GM08714 (cell line): ENCODE measurements around the gene NEO1.
"Not testable (repeated sequence)": the region's sequence is repeated elsewhere in the genome, so short reads cannot be mapped to it uniquely, and the experiment has no call there.

ENCODE experiments used
- H3K4me3 ChIP-seq: fragments of 200-500 bp; sonication (Bioruptor generic); 2 replicates; pipeline ENCODE4 v1.5.1; 2014; ENCODE audit warnings: mild to moderate bottlenecking, low read length, inconsistent platforms
- ZNF274 ChIP-seq: IDR thresholded peaks from 2 replicates; pipeline ENCODE4 v1.6.1; 2012; ENCODE audit warnings: mild to moderate bottlenecking, low read depth, low read length

The NEO1 gene

GRCh38 chr15:73165435-73165834 lies 113.2 kb downstream of the NEO1 start:
- TF ChIP-seq ZNF274 = no peak
- H3K4me3 ChIP-seq = no peak overlapping the region

GRCh38 chr15:73165844-73166243 lies 113.6 kb downstream of the NEO1 start:
- TF ChIP-seq ZNF274 = no peak
- no peak overlapping the region for H3K4me3 ChIP-seq

GRCh38 chr15:73166711-73167110 lies 114.4 kb downstream of the NEO1 start:
- H3K4me3 ChIP-seq = not testable (repeated sequence)

- TF ChIP-seq ZNF274 = no peak
- H3K4me3 ChIP-seq = no peak overlapping the region
Measured at GRCh38 chr15:73168487-73168886, 116.2 kb downstream of the NEO1 start.

GRCh38 chr15:73171711-73172110 lies 119.4 kb downstream of the NEO1 start:
- TF ChIP-seq ZNF274 = no peak
- no peak overlapping the region for H3K4me3 ChIP-seq

DNA sequence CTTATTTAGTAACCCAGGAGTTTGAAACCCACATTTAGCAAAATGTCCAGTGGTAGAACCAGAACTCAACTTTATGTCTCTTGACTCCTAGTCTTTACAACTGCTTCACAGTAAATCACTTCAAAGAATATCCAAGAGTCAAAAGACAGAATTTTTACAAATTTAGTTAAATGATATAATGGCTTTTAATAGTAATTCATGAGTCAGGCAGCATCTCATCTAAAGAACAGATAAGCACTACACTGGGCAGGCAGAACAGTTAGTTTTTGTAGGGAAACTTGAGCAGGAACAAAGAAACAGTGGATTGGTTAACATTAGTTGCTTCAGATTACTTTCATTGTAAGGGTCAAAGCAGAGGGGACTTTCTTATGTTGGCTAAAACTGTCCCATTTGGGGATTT lies 120.2 kb downstream of the NEO1 start:
- TF ChIP-seq ZNF274 = no peak
- H3K4me3 ChIP-seq = no peak overlapping the region

GRCh38 chr15:73174171-73174570 lies 121.9 kb downstream of the NEO1 start:
- TF ChIP-seq ZNF274 = no peak
- no peak overlapping the region for H3K4me3 ChIP-seq

GRCh38 chr15:73175382-73175781 lies 123.1 kb downstream of the NEO1 start:
- no peak for TF ChIP-seq ZNF274
- H3K4me3 ChIP-seq = no peak overlapping the region

DNA sequence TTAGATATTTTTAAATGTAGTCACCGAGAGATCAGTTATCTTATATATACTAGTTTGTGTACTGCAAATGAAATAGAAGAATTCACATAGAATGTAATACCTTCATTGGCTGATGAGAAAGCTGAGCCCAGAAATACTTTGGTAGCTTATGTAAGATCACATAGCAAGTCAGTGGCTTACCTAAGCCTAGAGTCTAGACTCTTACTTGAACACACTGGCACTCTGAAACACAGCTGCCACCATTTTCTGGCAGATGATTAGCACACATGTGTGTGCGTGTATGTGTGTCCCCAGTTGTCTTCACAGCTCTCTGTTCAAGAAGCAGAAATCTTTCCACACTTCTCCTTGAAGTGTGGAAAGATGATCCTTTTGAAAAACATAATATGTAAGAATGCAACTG lies 124.3 kb downstream of the NEO1 start:
- no peak overlapping the region for H3K4me3 ChIP-seq
- TF ChIP-seq ZNF274 = no peak

- H3K4me3 ChIP-seq = no peak overlapping the region
- no peak for TF ChIP-seq ZNF274
Measured at GRCh38 chr15:73183071-73183470, 130.8 kb downstream of the NEO1 start.

- no peak overlapping the region for H3K4me3 ChIP-seq
- TF ChIP-seq ZNF274 = no peak
Measured at GRCh38 chr15:73190189-73190601, 137.9 kb downstream of the NEO1 start.

DNA sequence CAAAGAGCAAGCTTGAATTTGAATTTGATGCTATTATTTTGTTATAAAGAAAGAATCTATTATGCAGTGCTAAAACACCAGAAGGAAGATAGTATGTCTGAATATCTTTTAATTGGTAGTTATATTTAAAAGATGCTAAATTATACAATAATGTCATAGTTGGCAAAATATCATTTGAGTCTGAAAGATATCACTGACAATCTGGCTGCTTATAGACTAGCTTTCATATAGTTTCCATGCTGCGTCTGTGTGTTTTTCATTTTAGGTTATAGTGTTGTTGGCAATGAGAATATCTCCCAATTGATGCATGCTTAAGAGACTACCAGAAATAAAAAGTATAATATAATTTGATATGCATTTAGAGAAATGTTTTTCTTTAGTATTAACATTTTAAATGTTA lies 142.9 kb downstream of the NEO1 start:
- no peak for TF ChIP-seq ZNF274
- H3K4me3 ChIP-seq = no peak overlapping the region

DNA sequence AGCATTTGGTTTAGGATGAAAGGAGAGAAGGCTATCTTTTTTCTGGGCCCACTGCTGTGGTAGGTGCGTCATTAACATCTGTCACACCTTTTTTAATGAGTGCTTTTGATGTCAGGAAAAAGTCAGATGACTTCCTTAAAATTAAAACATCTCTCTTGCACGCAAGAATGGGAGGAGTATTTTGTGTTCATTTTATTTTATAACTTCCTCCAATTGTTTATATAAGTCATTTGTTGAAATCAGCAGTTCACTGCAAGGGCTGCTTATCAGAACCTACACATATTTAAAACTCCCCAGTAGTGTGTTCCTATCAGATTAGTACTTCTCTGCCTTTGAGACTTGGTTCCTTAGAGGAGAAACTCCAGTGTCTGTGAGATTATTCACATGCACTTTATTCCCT lies 143.8 kb downstream of the NEO1 start:
- H3K4me3 ChIP-seq = no peak overlapping the region
- TF ChIP-seq ZNF274 = no peak

DNA sequence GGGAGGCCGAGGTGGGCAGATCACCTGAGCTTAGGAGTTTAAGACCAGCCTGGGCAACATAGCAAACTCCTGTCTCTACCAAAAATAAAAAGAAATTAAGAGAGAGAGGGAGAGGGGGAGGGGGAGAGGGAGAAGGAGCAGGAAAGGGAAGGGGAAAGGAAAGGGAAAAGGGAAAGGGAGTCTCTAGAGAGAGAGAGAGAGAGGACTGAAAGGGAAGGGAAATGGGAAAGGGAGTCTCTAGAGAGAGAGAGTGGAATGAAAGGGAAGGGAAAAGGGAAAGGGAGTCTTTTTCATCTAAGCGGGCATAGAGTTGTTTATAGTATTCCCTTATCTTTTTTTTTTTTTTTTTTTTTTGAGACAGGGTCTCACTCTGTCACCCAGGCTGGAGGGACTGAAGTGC lies 148.1 kb downstream of the NEO1 start:
- H3K4me3 ChIP-seq = no peak overlapping the region
- TF ChIP-seq ZNF274 = no peak

DNA sequence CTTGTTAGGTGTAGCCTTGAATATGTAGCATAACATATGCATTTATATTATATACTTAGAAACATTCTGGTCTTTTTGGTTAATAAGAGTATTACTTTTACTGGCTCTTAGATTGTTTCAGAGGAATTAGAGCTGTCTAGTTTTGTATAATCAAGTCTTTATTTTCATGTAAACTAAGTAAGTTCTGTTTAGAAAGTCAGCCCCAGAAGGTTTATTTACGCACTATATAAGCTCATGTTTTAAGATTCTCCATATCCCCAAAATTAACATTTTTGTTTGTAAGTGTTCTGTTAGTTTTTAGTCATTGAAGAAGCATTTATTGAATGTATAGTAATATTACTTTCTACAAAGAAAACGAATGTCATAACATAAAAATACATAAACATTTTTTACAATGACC lies 158.4 kb downstream of the NEO1 start:
- no peak overlapping the region for H3K4me3 ChIP-seq

GRCh38 chr15:73212424-73212823 lies 160.2 kb downstream of the NEO1 start:
- H3K4me3 ChIP-seq = no peak overlapping the region
- TF ChIP-seq ZNF274 = no peak

More for the DNA sequence above, 158.4 kb downstream of the NEO1 start:
- TF ChIP-seq ZNF274 = no peak

DNA sequence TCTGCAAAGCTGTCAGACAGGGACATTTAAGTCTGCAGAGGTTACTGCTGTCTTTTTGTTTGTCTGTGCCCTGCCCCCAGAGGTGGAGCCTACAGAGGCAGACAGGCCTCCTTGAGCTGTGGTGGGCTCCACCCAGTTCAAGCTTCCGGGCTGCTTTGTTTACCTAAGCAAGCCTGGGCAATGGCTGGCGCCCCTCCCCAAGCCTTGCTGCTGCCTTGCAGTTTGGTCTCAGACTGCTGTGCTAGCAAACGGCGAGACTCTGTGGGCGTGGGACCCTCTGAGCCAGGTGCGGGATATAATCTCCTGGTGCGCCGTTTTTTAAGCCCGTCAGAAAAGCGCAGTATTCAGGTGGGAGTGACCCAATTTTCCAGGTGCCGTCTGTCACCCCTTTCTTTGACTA lies 169.2 kb downstream of the NEO1 start:
- not testable (repeated sequence) for H3K4me3 ChIP-seq
